CD1c-positive myeloid dendritic cell (primary cell): ENCODE results near the gene ENOSF1.
"Not testable (repeated sequence)": the region's sequence is repeated elsewhere in the genome, so short reads cannot be mapped to it uniquely, and the experiment has no call there.

Source experiments
- DNase-seq: peaks from one replicate; pipeline ENCODE4 v3.0.0-alpha.2; 2016; ENCODE audit errors: extremely low spot score

Gene ENOSF1

GRCh38 chr18:708096-708495, 4.3 kb downstream of the ENOSF1 start:
- no peak for DNase-seq

GRCh38 chr18:706405-706804, 6.0 kb downstream of the ENOSF1 start:
- DNase-seq = no peak

GRCh38 chr18:703213-703967, 9.0 kb downstream of the ENOSF1 start:
- no peak for DNase-seq

GRCh38 chr18:697800-698199, 14.6 kb downstream of the ENOSF1 start:
- DNase-seq = no peak

- DNase-seq = no peak
Measured at GRCh38 chr18:697012-697411, 15.4 kb downstream of the ENOSF1 start.

GRCh38 chr18:693466-694187, 18.8 kb downstream of the ENOSF1 start:
- DNase-seq = no peak

GRCh38 chr18:692824-693223, 19.6 kb downstream of the ENOSF1 start:
- DNase-seq = no peak

GRCh38 chr18:688323-688722, 24.1 kb downstream of the ENOSF1 start:
- no peak for DNase-seq

- DNase-seq = no peak
Measured at GRCh38 chr18:686339-687111, 25.9 kb downstream of the ENOSF1 start.

- DNase-seq = no peak
Measured at GRCh38 chr18:685438-685837, 27.0 kb downstream of the ENOSF1 start.

GRCh38 chr18:683531-683930, 28.9 kb downstream of the ENOSF1 start:
- no peak for DNase-seq

GRCh38 chr18:682833-683232, 29.6 kb downstream of the ENOSF1 start:
- DNase-seq = no peak

GRCh38 chr18:682416-682815, 30.0 kb downstream of the ENOSF1 start:
- DNase-seq = not testable (repeated sequence)

GRCh38 chr18:681985-682384, 30.4 kb downstream of the ENOSF1 start:
- no peak for DNase-seq

- DNase-seq = no peak
Measured at GRCh38 chr18:680392-680791, 32.0 kb downstream of the ENOSF1 start.

- no peak for DNase-seq
Measured at GRCh38 chr18:679516-679915, 32.9 kb downstream of the ENOSF1 start.

- DNase-seq = no peak
Measured at GRCh38 chr18:678482-679182, 33.8 kb downstream of the ENOSF1 start.

- DNase-seq = no peak
Measured at GRCh38 chr18:677951-678381, 34.5 kb downstream of the ENOSF1 start.

GRCh38 chr18:677145-677544, 35.3 kb downstream of the ENOSF1 start:
- no peak for DNase-seq

GRCh38 chr18:676736-677135, 35.7 kb downstream of the ENOSF1 start:
- DNase-seq = no peak

- no peak for DNase-seq
Measured at GRCh38 chr18:676069-676468, 36.4 kb downstream of the ENOSF1 start.

GRCh38 chr18:675307-675706, 37.1 kb downstream of the ENOSF1 start:
- DNase-seq = no peak
